HFFc6 (cell line): ENCODE measurements around the gene PTBP1. TPM values are rescaled to one million over a fixed set of nuclear protein-coding genes. Genes with fewer than 3 reads are reported as not detected.

Experiments
- DNase-seq: peaks from one replicate; pipeline ENCODE4 v3.0.0-alpha.2; 2018
- H3K27ac Mint-ChIP-seq: 2 replicates; pipeline ENCODE4 v1.8.0; 2020; ENCODE audit warnings: mild to moderate bottlenecking, mixed read lengths
- H3K27me3 Mint-ChIP-seq: 2 replicates; pipeline ENCODE4 v1.8.0; 2021; ENCODE audit warnings: mild to moderate bottlenecking, moderate library complexity, mixed read lengths; ENCODE audit not compliant: insufficient read depth
- H3K36me3 Mint-ChIP-seq: 2 replicates; pipeline ENCODE4 v1.8.0; 2021; ENCODE audit warnings: low read depth, mixed read lengths
- H3K4me1 Mint-ChIP-seq: 2 replicates; pipeline ENCODE4 v1.8.0; 2020; ENCODE audit warnings: low read depth, mixed read lengths
- H3K4me3 Mint-ChIP-seq: 2 replicates; pipeline ENCODE4 v1.8.0; 2020; ENCODE audit warnings: mild to moderate bottlenecking, moderate library complexity, mixed read lengths
- H3K9me3 Mint-ChIP-seq: 2 replicates; pipeline ENCODE4 v1.8.0; 2020; ENCODE audit warnings: mild to moderate bottlenecking, mixed read lengths
- CTCF ChIP-seq: fragments of 200-600 bp; sonication (generic); IDR thresholded peaks from 2 replicates; pipeline ENCODE4 v1.5.0; 2021; ENCODE audit warnings: antibody characterized with exemption, mild to moderate bottlenecking
- total RNA-seq, 6 experiments: library from RNA; stranded (reverse); fragmentation: NEBNext Ultra II Directional; extraction: Animal tissue kit (Norgen Biotek cat#: 25700); gene quantifications; 2 replicates in 1 of 6; 3 replicates in 5 of 6; pipeline ENCODE4 v1.2.3, GENCODE V29; 2021

PTBP1 gene
- total RNA-seq, 6 experiments from 2014 or later, result 307 to 421 (median 380) TPM

- peaks cover 28% of the 10 kb centered on the region for H3K27me3 Mint-ChIP-seq
- no peak for TF ChIP-seq CTCF
- peaks cover 14% of the 10 kb centered on the region for H3K4me1 Mint-ChIP-seq
- H3K27ac Mint-ChIP-seq, result no peak overlapping the region; the same call in 1 of the 2 replicates
- no peak overlapping the region for H3K4me3 Mint-ChIP-seq
- DNase-seq, result no peak
- H3K9me3 Mint-ChIP-seq, result no peaks in the 10 kb centered on the region
- peaks cover 36% of the 10 kb centered on the region for H3K36me3 Mint-ChIP-seq
Measured at GRCh38 chr19:805600-806550, 8.6 kb downstream of the PTBP1 start.

- Mint-ChIP-seq H3K4me1 (peaks cover 10% of the 10 kb centered on the region), H3K4me3 (no peak overlapping the region), H3K36me3 (peaks cover 40% of the 10 kb centered on the region), H3K27me3 (peaks cover 28% of the 10 kb centered on the region), H3K9me3 (no peaks in the 10 kb centered on the region), H3K27ac (no peak overlapping the region)
- DNase-seq, result no peak
- 0 out of 2 replicates have a peak, but pooled peaks have one; percentile 10 for TF ChIP-seq CTCF
Measured at GRCh38 chr19:806815-807421, 9.7 kb downstream of the PTBP1 start.

GRCh38 chr19:807627-808422, 10.6 kb downstream of the PTBP1 start:
- Mint-ChIP-seq H3K9me3 (no peaks in the 10 kb centered on the region), H3K4me3 (no peak overlapping the region; the same call in 1 of the 2 replicates), H3K27ac (no peak overlapping the region), H3K36me3 (peaks cover 36% of the 10 kb centered on the region), H3K4me1 (peaks cover 1% of the 10 kb centered on the region), H3K27me3 (peaks cover 28% of the 10 kb centered on the region)
- TF ChIP-seq CTCF, result no peak
- no peak for DNase-seq

GRCh38 chr19:808423-808775, 11.1 kb downstream of the PTBP1 start:
- no peaks in the 10 kb centered on the region for H3K4me1 Mint-ChIP-seq
- H3K27ac Mint-ChIP-seq, result no peak overlapping the region
- H3K27me3 Mint-ChIP-seq, result peaks cover 24% of the 10 kb centered on the region
- peaks cover 35% of the 10 kb centered on the region for H3K36me3 Mint-ChIP-seq
- no peak for TF ChIP-seq CTCF
- H3K9me3 Mint-ChIP-seq, result no peaks in the 10 kb centered on the region
- H3K4me3 Mint-ChIP-seq, result no peak overlapping the region
- DNase-seq, result no peak

- DNase-seq, result no peak
- H3K27ac Mint-ChIP-seq, result no peak overlapping the region
Measured at GRCh38 chr19:810077-810855, 13.0 kb downstream of the PTBP1 start.

More at GRCh38 chr19:810077-810855, 13.0 kb downstream of the PTBP1 start:
- no peak overlapping the region for H3K4me3 Mint-ChIP-seq
- peaks cover 29% of the 10 kb centered on the region for H3K27me3 Mint-ChIP-seq
- no peaks in the 10 kb centered on the region for H3K4me1 Mint-ChIP-seq
- peaks cover 39% of the 10 kb centered on the region for H3K36me3 Mint-ChIP-seq
- peaks cover 8% of the 10 kb centered on the region for H3K9me3 Mint-ChIP-seq
- no peak for TF ChIP-seq CTCF
